RKO (cell line): Measurements from ENCODE around the gene CCDC74B.
"Not testable (repeated sequence)": the region's sequence is repeated elsewhere in the genome, so short reads cannot be mapped to it uniquely, and the experiment has no call there.

Experiments
- DNase-seq: peaks from one replicate; pipeline ENCODE4 v3.0.0-alpha.2; 2016; ENCODE audit warnings: low spot score

The CCDC74B gene

DNA sequence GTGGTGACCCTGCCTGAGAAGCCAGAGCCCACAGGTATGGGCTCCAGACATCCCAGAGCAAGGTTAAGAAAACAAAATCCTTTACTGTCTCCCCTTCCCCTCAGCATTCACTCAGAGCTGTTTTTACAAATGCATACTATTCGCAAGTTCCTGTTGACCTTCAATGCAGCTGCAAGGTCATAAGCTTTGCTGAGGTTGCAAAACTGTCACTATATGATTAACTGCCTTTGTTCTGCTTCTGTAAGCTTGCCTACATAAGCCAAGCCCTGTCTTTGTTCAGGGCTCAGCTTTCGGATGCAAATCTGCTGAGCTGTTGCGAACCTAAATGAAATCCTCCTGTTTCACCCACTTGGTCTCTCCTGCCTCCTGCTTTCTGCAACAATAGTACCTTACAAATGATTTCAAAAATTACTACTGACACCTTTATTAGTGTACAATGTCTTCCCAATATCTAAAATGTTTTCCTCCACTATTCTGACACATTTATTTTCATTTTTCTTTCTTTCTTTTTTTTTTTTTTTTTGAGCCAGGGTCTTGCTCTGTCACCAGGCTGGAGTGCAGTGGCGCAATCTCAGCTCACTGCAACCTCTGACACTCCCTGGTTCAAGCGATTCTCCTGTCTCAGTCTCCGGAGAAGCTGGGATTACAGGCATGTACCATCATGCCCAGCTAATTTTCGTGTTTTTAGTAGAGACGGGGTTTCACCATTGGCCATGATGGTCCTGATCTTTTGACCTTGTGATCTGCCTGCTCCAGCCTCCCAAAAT, 42.1 kb downstream of the CCDC74B start:
- not testable (repeated sequence) for DNase-seq
